NB4 (cell line): ENCODE measurements around the gene RGS6.

ENCODE experiments used
- DNase-seq: peaks from one replicate; pipeline ENCODE4 v3.0.0; 2010; ENCODE audit warnings: low read depth
- H3K4me3 ChIP-seq: one replicate; pipeline ENCODE4 v1.5.1; 2011; ENCODE audit warnings: mild to moderate bottlenecking, low read depth, low read length, moderate library complexity
- CTCF ChIP-seq: IDR thresholded peaks from one replicate; pipeline ENCODE4 v1.5.1; 2012; ENCODE audit warnings: low read depth, low read length
- MAX ChIP-seq: IDR thresholded peaks from 2 replicates; pipeline ENCODE4 v1.6.1; 2011; ENCODE audit warnings: low read depth, low read length
- MYC ChIP-seq: IDR thresholded peaks from 2 replicates; pipeline ENCODE4 v1.6.1; 2011; ENCODE audit warnings: low read depth, low read length
- POLR2A ChIP-seq: IDR thresholded peaks from 2 replicates; pipeline ENCODE4 v1.6.1; 2011; ENCODE audit warnings: mild to moderate bottlenecking; ENCODE audit not compliant: insufficient read length; ENCODE audit errors: extremely low read depth

RGS6 gene

GRCh38 chr14:72278316-72278715, 346.1 kb downstream of the RGS6 start:
- no peak overlapping the region for H3K4me3 ChIP-seq
- DNase-seq, result no peak
- TF ChIP-seq MYC (no peak), POLR2A (no peak), CTCF (no peak), MAX (no peak)

GRCh38 chr14:72284176-72284575, 351.9 kb downstream of the RGS6 start:
- TF ChIP-seq POLR2A (no peak), MYC (no peak), CTCF (no peak), MAX (no peak)
- H3K4me3 ChIP-seq, result no peak overlapping the region
- no peak for DNase-seq

GRCh38 chr14:72290241-72290640, 358.0 kb downstream of the RGS6 start:
- TF ChIP-seq CTCF, result no peak
- TF ChIP-seq MAX, result no peak
- H3K4me3 ChIP-seq, result no peak overlapping the region
- DNase-seq, result no peak

GRCh38 chr14:72291908-72292688, 359.9 kb downstream of the RGS6 start:
- DNase-seq, result peak; percentile 46
- TF ChIP-seq CTCF (peak; percentile 63), MAX (no peak)

GRCh38 chr14:72292689-72293024, 360.4 kb downstream of the RGS6 start:
- TF ChIP-seq MYC (no peak), CTCF (no peak), MAX (no peak), POLR2A (no peak)
- no peak overlapping the region for H3K4me3 ChIP-seq
- no peak for DNase-seq

More at GRCh38 chr14:72291908-72292688, 359.9 kb downstream of the RGS6 start:
- H3K4me3 ChIP-seq, result no peak overlapping the region

GRCh38 chr14:72301352-72301751, 369.1 kb downstream of the RGS6 start:
- DNase-seq, result no peak
- TF ChIP-seq MYC (no peak), POLR2A (no peak), CTCF (no peak), MAX (no peak)
- H3K4me3 ChIP-seq, result no peak overlapping the region
